HG03175 (cell line): ENCODE data around the gene NFATC1.

ENCODE experiments used
- ATAC-seq: cut with Tn5 transposase; IDR thresholded peaks from one replicate; pipeline ENCODE4 v1.9.1; 2021; ENCODE audit warnings: mild to moderate bottlenecking, moderate library complexity; ENCODE audit not compliant: unreplicated experiment

The NFATC1 gene

DNA sequence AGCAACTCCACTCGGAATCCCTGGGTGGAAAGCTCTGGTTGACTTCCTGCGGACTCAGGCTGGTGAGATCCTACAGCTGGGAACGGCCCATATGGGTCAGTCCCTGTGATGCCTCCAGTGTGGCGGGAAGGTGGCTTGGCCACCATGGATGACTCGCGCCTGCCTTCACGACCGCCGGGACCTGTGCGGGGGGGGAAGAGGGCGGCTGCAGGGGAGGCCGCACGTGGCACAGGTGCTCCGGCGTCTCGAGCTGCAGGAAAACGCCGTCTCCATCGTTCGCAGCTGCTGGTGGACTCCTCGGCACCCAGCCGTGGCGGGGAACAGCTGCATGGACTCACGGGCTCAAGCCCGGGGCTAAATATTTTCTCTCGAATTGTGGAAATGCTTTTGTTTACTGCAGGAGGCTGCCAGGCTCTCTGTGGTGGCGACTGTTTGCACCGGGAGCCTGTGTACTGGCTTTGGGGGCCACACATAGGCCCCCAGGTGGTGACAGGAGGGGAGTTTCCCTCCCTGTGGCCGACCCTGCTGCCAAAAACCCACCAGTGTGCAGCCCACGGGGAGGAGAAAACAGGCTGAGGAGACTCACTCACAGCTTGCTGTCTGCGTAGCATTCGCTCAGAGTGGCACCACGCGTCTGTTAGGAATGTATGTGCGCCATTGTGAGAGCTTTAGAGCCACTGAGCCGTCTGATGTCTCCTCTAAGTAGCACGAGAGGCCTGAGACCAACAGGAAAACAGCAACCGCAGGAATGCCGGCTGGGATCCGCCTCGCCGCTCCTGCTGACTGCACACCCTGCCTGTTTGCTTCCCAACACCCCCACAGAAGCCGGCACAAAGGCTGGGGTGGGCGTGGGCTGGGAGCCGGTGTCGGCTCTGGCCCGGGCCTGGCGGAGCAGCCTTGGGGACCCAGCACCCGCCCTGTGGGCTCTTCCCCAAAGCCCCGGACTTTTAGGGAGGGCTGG, 89.2 kb downstream of the NFATC1 start:
- no peak for ATAC-seq

DNA sequence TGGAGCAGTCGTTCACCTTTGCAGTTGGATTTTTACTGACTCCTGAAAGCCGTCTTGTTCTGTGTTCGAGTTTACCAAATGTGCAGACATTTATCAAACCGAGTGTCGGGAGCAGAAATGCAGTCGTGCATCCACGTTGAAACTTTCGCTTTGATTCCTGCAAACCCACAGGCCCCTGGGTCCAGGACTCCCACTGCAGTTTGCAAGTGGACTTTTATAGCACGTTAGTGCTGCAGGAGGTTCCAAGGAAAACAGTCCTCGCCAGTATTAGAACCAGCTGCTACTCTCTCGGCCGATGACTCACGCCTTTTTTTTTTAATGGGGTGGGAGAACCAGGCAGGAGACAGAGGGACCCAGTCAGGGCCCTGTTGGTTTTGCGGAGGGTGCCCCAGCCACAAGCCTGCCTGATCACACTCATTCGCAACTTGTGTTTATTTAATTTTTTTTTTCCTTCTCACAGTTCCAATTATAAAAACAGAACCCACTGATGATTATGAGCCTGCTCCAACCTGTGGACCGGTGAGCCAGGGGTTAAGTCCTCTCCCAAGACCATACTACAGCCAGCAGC, 90.1 kb downstream of the NFATC1 start:
- ATAC-seq: no peak

DNA sequence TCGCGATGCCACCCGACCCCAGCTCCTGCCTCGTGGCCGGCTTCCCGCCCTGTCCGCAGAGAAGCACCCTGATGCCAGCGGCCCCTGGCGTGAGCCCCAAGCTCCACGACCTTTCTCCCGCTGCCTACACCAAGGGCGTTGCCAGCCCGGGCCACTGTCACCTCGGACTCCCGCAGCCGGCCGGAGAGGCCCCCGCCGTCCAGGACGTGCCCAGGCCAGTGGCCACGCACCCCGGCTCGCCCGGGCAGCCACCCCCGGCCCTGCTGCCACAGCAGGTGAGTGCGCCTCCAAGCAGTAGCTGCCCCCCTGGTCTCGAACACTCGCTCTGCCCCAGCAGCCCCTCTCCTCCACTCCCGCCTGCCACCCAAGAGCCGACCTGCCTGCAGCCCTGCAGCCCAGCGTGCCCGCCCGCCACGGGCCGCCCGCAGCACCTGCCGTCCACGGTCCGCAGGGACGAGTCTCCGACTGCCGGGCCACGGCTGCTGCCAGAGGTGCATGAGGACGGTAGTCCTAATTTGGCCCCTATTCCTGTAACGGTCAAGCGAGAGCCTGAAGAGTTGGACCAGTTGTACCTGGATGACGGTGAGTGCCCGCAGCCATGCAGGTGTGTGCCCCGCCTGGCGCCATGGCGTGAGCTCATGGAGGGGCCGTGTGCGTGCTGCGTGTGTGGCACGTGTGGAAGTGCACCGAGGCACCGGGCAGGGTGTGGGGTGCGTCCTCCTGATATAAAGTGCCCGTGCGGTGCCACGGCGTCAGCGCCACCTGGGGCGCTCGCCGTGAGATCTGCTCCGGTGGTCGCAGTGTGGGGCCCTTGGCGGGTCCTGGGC, 90.8 kb downstream of the NFATC1 start:
- no peak for ATAC-seq

DNA sequence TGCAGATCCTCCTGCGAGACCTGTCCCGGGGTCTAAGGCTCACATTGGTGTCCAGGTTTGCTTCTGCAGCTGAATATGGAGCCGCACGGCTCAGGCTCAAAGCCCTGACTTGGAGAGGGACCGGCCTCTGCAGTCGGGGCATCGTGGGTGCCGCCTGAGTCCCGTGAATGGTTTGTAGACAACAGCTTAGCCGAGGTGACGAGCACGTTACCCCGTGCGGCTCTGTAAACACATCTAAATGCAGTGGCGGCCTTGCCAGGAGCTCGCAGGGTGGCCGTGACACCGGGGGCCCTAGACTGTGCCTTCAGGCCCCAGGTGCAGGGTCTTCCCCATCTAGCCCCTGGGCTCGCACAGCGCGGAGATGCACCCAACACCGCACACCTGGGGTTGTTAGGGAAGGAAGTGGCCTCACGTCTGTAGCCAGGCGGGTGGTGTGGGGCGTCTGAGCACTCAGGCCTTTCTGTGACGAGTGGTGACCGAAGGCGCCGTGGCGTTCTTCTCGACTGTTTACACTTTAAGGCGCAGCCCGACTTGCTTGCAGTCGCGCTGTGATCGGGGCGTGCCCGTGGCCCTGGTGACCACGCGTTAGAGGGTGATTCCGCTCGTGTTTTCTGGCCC, 91.6 kb downstream of the NFATC1 start:
- no peak for ATAC-seq

DNA sequence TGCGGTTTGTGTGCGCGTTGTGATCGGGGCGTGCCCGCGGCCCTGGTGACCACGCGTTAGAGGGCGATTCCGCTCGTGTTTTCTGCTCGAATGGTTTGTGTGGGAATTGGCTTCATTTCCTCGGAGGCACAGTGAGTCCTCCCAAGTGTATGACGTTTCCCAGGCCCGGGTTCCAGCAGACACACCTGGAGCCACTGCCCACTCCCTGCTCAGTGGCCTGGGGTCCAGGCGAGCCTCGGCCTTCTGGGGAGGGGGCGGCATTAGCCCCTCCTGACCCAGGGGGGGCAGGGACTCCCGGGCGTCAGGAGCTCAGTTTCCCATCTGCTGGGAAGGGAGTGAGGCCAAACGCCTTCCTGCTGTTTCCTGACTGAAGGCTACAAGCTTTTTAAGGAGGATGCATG, 92.1 kb downstream of the NFATC1 start:
- no peak for ATAC-seq

DNA sequence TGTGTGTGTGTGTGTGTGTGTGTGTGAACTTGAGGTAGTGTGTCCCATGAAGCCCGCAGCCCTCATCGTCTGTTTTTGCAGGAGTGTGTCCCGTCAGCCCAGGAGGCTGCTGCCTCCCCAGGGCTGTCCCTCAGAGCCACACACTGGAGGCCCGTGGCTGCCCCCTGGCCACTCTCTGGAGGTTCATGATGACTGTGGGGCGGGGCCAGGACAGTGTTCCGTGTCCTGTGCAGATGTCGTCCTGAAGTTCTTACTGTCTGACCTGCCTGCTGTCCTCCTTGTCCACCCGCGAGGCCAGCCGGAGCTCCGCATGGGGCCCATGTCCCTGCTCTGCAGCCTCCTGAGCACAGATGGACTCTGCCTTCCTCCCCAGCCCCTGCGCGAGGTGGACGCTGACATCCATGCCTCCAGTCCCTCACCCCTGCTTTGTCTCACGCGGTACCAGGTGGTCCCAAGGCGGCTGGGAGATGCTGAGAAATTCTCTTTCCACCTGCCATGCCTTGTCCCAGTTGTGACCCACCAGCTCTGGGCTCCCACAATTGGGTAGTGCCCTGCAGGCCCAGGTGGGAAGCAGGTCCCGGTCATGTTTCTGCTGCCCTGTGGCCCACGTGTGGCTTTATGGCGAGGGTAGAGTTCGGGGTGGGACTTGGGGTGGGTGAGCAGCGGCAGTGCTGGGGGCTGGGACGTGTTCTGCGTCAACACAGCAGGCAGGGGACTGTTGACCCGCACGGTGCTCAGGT, 92.8 kb downstream of the NFATC1 start:
- ATAC-seq: no peak

DNA sequence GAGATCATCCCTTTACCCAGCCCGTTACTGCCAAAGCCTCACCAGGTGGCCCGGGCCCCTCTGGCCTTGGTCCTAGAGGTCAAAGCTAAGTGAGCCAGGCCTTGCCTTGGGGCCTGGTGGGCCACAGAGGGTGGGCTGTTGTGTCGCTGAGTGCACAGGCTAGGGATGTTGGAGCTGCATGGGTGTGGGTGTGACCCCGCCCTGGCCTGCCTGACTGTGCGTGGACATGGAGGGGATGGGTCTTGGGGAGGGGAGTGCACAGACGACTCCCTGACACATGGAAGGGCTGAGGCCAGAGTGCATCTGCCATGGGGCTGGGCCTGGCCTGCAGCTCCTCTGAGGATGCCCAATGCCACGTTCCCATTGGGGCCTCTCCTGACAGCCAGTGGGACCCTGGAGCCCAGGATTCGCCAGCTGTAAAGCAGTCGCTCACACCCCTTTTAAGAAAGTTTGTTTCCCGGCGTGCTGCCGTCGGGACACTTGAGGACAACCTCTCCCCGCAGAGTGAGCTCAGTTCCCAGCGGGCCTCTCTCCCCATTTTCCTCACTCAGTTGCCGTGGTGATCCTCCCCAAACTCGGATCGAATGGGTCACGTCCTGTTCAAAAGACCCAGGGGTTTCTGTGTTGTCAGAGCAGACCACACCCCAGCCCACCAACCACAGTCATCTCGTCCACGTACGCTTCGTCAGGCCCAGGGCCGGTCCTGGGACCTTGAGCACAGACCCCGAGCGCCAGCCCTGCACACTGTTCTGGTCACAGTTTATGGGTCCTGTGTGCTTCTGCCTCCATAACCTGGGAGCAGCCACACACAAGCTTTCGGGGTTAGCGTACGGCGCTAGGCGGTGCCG, 93.5 kb downstream of the NFATC1 start:
- ATAC-seq: no peak

DNA sequence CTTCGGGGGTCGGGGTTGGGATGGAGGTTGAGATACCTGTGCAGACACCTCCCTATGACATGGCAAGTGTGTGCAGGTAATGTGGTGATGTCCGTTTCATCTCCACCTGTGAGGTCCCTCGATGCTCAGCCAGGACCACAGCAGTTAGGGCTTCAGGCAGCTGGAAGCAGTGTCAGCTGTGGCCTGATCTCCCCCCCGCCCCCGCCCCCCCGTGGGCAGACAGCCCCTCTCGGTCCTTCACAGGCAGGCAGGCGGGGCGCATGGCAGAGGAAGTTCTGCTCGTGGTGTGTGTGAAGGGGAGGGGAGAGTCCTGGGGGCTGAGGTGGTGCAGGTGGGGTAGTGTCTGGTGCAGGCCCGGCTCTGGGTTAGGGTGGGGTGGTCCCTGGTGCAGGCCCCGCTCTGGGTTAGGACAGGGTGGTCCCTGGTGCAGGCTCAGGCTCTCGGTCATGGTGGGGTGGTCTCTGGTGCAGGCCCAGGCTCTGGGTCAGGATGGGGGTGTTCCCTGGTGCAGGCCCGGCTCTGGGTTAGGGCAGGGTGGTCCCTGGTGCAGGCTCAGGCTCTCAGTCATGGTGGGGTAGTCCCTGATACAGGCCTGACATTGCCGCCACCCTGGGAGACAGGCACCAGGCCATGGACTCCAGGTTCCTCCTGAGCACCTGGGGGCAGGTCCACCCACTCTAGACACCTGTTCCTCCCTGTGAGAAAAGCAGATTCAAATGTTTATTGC, 94.3 kb downstream of the NFATC1 start:
- ATAC-seq: no peak

DNA sequence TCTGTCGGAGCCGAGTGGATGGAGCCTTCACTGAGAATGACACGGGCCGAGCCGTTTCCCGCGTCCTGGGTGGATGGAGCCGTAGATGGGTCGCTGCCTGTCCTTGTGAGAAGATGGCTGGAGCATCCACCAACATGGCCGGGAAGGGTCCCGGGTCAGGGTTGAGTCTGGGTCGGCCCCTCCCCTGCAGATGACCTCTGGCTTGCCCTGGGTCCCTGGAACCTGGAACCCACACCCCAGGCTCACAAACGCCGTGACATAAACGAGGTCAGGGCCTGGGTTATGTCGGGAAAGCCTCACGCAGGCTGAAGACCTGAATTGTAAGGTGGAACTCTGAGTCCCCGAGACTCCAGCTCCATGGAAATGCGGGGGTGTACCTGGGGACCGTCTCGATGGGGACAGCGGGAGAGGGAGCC, 94.9 kb downstream of the NFATC1 start:
- ATAC-seq: no peak

DNA sequence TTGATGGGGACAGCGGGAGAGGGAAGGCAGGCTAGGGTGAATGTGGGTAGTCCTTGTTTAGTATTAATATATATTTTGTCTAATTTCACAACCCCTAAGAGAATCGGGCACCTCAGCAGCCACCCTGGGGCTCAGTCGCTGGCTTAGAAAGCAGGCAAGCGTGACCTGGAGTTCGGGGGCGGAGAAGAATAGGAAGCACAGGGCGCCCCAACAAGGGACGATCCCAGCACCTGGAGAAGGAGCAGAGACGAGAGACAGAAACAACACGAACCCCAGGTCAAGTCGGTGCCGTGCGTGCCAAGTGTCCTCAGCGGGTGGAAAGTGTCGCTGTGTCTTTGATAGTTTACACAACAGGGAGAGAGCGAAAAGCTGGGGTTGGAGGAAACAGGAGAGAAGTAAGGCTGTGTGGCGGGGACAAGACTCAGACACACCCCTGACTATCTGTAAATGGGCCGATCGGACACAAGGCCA, 95.4 kb downstream of the NFATC1 start:
- no peak for ATAC-seq

DNA sequence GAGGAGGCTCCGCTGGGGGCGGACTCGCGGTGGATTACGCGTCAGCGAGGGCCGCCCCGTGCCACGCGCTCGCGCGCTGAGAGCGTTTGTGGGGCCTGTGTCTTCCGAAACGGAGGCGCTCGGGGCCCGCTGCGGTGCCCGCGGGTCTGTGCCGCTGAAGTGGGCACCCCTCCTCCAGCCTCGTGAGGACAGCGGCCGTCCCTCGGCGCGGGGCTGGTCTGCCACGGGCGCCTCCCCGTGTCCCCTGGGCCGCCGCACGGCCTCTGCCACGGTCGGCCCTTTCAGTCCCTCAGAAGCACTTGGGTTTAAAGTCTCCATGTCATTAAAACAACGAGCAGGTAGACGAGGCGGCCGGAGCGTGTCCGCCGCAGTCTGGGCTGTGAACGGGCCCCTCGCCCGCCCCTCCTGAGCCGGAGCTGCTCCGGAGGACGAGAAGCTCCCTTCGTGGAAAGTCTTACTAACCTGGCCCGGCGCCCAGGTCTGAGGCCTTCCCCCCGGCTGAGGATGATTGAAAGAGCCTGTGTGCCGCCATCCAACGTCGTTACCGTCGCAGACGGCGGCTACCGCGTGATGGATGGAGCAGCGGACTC, 97.6 kb downstream of the NFATC1 start:
- ATAC-seq: no peak

DNA sequence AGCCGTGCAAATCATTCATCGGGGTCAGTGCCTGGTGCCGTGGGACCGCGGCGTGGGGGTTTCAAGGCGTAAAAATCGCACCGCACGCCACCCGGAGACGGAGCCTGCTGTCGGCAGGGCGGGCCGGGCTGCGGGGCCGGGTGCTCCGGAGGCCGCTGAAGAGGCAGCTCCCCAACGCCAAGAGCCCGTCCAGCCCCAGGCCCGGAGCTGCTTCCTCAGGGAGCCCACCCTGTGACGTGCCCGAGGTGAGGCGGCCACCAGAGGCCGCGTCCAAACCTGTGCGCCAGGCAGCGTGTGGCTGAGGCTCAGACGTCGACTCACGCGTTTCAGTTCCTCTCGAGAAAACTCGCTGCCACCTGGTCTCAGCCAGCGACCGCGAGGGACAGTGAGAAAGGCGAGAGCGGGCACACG, 98.1 kb downstream of the NFATC1 start:
- ATAC-seq: no peak

DNA sequence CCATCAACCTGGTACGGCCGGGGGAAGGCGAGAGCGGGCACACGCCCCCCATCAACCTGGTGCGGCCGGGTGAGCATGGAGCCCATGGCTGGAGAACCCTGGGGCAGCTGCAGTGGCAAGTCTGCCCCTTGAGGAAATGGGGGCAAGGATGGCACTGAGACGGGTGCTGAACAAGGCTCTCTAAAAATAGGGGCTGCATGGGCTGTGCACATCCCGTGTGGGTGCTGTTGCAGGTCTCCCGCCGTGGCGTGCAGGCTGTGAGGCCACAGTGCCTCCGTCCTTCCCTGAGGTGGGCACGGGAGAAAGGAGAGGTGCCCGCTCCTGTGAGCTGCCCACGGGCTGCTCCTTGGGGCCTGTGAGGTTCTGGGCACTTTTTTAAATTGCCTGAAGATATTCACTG, 99.2 kb downstream of the NFATC1 start:
- no peak for ATAC-seq

DNA sequence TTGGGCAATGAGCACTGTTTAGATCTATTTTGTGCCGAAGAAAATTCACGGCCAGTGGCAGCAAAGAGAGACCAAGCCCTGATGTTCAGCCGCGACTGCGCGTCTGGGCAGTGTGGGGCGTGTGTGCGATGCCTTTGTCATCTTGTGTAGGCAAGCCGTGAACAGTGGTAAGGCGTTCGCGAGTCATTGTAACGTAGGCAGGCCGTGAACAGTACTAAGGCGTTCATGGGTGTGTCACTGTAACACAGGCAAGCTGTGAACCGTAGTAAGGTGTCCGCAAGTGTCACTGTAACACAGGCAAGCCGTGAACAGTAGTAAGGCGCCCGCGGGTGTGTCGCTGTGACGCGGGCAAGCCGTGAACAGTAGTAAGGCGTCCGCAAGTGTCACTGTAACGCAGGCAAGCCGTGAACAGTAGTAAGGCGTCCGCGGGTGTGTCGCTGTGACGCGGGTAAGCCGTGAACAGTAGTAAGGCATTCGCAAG, 99.9 kb downstream of the NFATC1 start:
- no peak for ATAC-seq

DNA sequence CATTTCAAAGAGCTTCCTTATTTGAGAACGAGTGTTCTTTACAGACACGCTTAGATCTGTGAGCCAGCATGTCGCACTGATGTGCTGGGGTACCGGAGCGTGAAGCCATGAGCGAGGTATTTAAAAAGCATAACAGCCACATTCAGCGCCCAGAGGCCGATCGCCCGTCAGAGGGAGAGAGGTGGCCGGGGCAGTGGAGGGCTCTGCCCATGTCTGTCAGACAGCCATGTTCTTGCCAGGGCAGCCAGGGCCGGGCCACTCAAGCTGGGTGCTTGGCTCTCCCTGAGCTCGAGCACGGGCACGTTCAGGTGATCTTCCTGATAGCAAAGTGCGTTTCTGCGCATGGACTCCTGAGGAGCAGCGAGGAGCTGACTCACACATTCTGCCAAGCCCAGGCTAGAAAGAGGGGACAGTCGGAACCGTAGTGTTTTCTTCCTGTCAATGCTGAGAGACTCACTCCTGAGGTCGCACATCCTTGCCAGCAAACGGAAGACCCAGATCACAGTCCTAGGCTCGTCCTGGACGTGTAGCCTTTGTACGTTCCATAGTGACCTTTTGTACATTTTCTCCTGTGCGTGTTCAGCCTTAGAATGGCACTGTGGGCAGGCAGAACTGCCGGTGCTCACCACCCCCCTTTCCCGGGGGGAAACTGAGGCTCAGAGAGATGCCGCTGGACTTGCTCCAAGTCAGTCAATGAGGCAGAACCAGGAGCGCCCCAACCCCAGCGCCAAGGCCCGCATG, 100.7 kb downstream of the NFATC1 start:
- ATAC-seq: no peak

DNA sequence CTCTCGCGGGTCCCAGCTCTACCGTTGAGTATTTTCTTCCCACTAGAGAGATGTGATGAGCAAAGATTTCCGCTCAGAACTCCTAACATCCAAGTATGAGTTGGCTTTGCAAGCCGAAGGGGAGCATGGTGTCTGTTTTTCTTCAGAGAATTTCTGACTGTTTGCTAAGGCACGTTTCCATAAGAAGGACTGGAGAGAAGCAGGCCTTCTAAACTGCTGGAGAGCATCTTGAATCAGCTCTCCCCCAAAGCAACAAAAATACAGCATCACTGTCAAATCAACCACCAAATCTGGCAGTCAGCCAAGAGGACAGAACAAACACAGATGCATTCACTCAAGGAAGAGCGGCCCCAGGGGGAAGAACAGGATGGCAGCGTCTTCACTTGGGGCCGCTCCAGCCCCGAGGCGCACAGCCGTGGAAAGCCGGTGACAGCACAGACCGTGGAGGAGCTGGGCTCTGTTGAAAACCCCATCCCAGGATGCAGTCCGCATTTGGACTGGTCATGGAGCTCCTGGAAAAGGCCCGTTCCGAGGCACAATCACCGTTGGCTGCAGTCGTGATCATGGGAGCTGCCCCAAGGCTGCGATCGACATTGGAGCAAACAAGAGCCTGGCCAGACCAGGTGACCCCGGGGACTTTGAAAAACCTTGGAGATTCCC, 101.4 kb downstream of the NFATC1 start:
- ATAC-seq: no peak

DNA sequence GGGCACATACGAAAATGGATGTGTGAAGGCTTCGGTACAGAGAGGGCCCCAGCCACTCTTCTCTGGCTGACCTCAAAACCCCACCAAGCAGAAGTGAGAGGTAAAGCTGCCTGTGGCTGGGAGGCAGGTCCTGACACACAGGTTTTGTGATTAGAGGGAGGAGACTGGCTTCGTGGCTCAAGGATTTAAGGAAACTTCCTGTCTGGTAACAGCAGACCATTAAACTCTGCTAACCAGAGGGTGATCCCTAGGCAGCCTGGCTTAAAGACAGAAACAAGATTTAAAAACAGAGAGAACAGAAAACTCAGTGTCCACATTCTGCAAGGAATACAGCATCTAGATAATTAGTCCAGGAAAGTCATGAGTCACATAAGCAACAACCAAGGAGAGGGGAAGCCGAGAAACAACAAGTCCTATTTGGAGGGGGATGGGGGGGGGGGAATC, 101.9 kb downstream of the NFATC1 start:
- peak; percentile 65 for ATAC-seq
